Adrenal gland (tissue), 12 donors: Measurements from ENCODE around the gene RAB1B. TPM values are rescaled to one million over a fixed set of nuclear protein-coding genes. Genes with fewer than 3 reads are reported as not detected.

Source experiments
- DNase-seq, 7 donors: peaks; one replicate each; pipeline ENCODE4 v3.0.0-alpha.2; 2019 to 2020
- H3K27ac ChIP-seq, 5 donors: fragments of 200-600 bp; sonication (generic) in 4 of 5; 1 replicate in 3 of 5; 2 replicates in 2 of 5; pipeline versions ENCODE4 v1.5.1 to v1.8.0; 2016 to 2020; ENCODE audit warnings: mild to moderate bottlenecking in 1 of 5
- H3K27me3 ChIP-seq: fragments of 200-600 bp; 2 replicates; pipeline ENCODE4 v1.8.0; 2021
- H3K36me3 ChIP-seq, 2 donors: fragments of 200-600 bp; replicated peaks in 1 of 2; 1 replicate in 1 of 2; 2 replicates in 1 of 2; pipeline versions ENCODE4 v1.5.1 to v1.8.0; 2018 to 2022
- H3K4me1 ChIP-seq, 2 donors: fragments of 200-600 bp; replicated peaks in 1 of 2; 1 replicate in 1 of 2; 2 replicates in 1 of 2; pipeline versions ENCODE4 v1.5.1 to v1.8.0; 2018 to 2021
- H3K4me3 ChIP-seq, 4 donors: fragments of 200-600 bp; sonication (generic) in 3 of 4; one replicate each; pipeline ENCODE4 v1.5.1; 2016 to 2018
- H3K9me3 ChIP-seq, 3 donors: fragments of 200-600 bp; sonication (generic) in 1 of 3; replicated peaks in 1 of 3; 1 replicate in 2 of 3; 2 replicates in 1 of 3; pipeline versions ENCODE4 v1.5.1 to v1.8.0; 2016 to 2021
- CTCF ChIP-seq, 6 experiments: fragments of 450-650 bp in 4 of 6; fragments of 200-600 bp in 2 of 6; sonication (generic) in 1 of 6; IDR thresholded peaks; 1 replicate in 5 of 6; 2 replicates in 1 of 6; pipeline versions ENCODE4 v1.5.1 to v1.8.0; 2016 to 2021; ENCODE audit warnings: antibody characterized with exemption in 6 of 6, mild to moderate bottlenecking in 2 of 6, moderate library complexity in 1 of 6
- POLR2A ChIP-seq, 2 donors: fragments of 450-650 bp; IDR thresholded peaks; one replicate each; pipeline ENCODE4 v1.6.1; 2017; ENCODE audit warnings: antibody characterized with exemption in 2 of 2, mild to moderate bottlenecking in 2 of 2, moderate library complexity in 1 of 2
- WGBS, 4 donors: extraction: QIAGEN DNeasy Blood & Tissue Kit in 2 of 4; methylation state at CpG; one replicate each; pipeline versions ENCODE4 v1.1.5 to v1.1.7; 2013 to 2017; 5-methylcytosine and 5-hydroxymethylcytosine counted together
- intact Hi-C, 2 donors: fragments of 100-400 bp; cut with DNase I; formaldehyde crosslinking; loops; one replicate each; pipeline versions ENCODE4 v1.14.1 to v1.15.0; 2022 to 2023
- polyA plus RNA-seq, 3 donors: library from polyadenylated mRNA; stranded (reverse); fragments of 200-250 nt in 2 of 3; fragments of 350-450 nt in 1 of 3; fragmentation: Illumina TruSeq in 1 of 3; extraction: RNeasy Lipid Tissue Mini Kit (QIAGEN cat#74804) in 1 of 3; gene quantifications; one replicate each; pipeline ENCODE4 v1.2.3, GENCODE V29; 2013 to 2014
- total RNA-seq, 9 donors: library from RNA; depleted of rRNA in 4 of 9; stranded (reverse); fragments of >200 nt in 4 of 9; fragments of 120-200 nt in 1 of 9; fragmentation: NEBNext Ultra II Directional in 1 of 9; extraction: Animal tissue kit (Norgen Biotek cat#: 25700) in 1 of 9; gene quantifications; one replicate each; pipeline versions ENCODE4 v1.1.0 to v1.2.4, GENCODE V29; 2013 to 2023
- donor health status: healthy with polysubstance abuse.
- donor health status: Bipolar disorder and iron deficiency.
- donor health status: DM: yes; HTN: yes; CAD: no.
- donor health status: DM: no; HTN: no; CAD: no.
- donor health status: DM: no; HTN: no; CAD: no.
- donor health status: DM: yes; HTN: yes; CAD: no.

RAB1B gene
- total and polyA plus RNA-seq, 12 donors: 109 to 190 (median 162) TPM

GRCh38 chr11:66227700-66228099 is 40.7 kb upstream of the RAB1B start:
- Histone ChIP-seq H3K27me3 (no peaks in the 10 kb centered on the region), H3K36me3 (peaks cover 0 to 34% of the 10 kb centered on the region in 2 donors), H3K9me3 (no peaks in the 10 kb centered on the region), H3K27ac (no peak overlapping the region), H3K4me3 (no peak overlapping the region), H3K4me1 (no peaks in the 10 kb centered on the region)
- no peak for TF ChIP-seq POLR2A (IDR thresholded peaks at IDR 0.05)
- TF ChIP-seq CTCF (IDR thresholded peaks at IDR 0.05): no peak
- no peak for DNase-seq
- WGBS, 4 donors: 88 to 93% (median 91%) methylated on average over 5 of the region's 5 CpGs
- intact Hi-C loops: loop anchor here in 1 of 2 donors (10.0 kb wide), 1 partner anchor 57 kb away; the partner anchor contains the start of gene YIF1A

GRCh38 chr11:66228521-66228920 is 39.9 kb upstream of the RAB1B start:
- Histone ChIP-seq H3K9me3 (no peaks in the 10 kb centered on the region), H3K4me1 (no peaks in the 10 kb centered on the region), H3K36me3 (peaks cover 0 to 42% of the 10 kb centered on the region in 2 donors), H3K4me3 (no peak overlapping the region), H3K27ac (no peak overlapping the region), H3K27me3 (no peaks in the 10 kb centered on the region)
- intact Hi-C loops: loop anchor here in 1 of 2 donors (10.0 kb wide), 1 partner anchor 56 kb away; the partner anchor contains the start of gene YIF1A
- DNase-seq: no peak
- TF ChIP-seq CTCF (IDR thresholded peaks at IDR 0.05): no peak
- TF ChIP-seq POLR2A (IDR thresholded peaks at IDR 0.05): no peak
- WGBS, 4 donors: 87 to 92% (median 90%) methylated on average over 6 of the region's 6 CpGs

GRCh38 chr11:66230156-66230555 is 38.3 kb upstream of the RAB1B start:
- Histone ChIP-seq H3K27ac (no peak overlapping the region), H3K4me3 (no peak overlapping the region), H3K9me3 (no peaks in the 10 kb centered on the region), H3K4me1 (no peaks in the 10 kb centered on the region), H3K36me3 (peaks cover 0 to 50% of the 10 kb centered on the region in 2 donors), H3K27me3 (no peaks in the 10 kb centered on the region)
- intact Hi-C loops: no loop called here
- DNase-seq: no peak
- TF ChIP-seq CTCF (IDR thresholded peaks at IDR 0.05): no peak
- no peak for TF ChIP-seq POLR2A (IDR thresholded peaks at IDR 0.05)
- 75 to 92% (median 88%) methylated on average over 6 of the region's 6 CpGs for WGBS, 4 donors

- DNase-seq: no peak
- 92 to 96% (median 94%) methylated on average over 11 to 14 of the region's 14 CpGs for WGBS, 4 donors
- peaks cover 0 to 54% of the 10 kb centered on the region in 2 donors for H3K36me3 ChIP-seq
These were observed 37.5 kb upstream of the RAB1B start for GRCh38 chr11:66230978-66231377.

More at GRCh38 chr11:66230978-66231377, 37.5 kb upstream of the RAB1B start:
- Histone ChIP-seq H3K27me3 (no peaks in the 10 kb centered on the region), H3K4me3 (no peak overlapping the region), H3K27ac (no peak overlapping the region), H3K4me1 (no peaks in the 10 kb centered on the region), H3K9me3 (no peaks in the 10 kb centered on the region)
- TF ChIP-seq POLR2A (IDR thresholded peaks at IDR 0.05) (no peak), CTCF (IDR thresholded peaks at IDR 0.05) (no peak)
- intact Hi-C loops: no loop called here
